MCF 10A (cell line): Measurements from ENCODE around the gene FOXN4. TPM values are rescaled to one million over a fixed set of nuclear protein-coding genes. Genes with fewer than 3 reads are reported as not detected.
"Not testable (repeated sequence)": the region's sequence is repeated elsewhere in the genome, so short reads cannot be mapped to it uniquely, and the experiment has no call there.

ENCODE experiments used
- BruUV-seq: library from RNA; stranded (reverse); fragments of 400-500 nt; replicated peaks from 2 replicates; lab custom pipeline; 2021; lab: Mats Ljungman, UMichigan
- CTCF ChIA-PET: fragments of 300-600 bp; sonication (Branson Sonifier 250); formaldehyde crosslinking; extraction: SDS; loops from one replicate; lab custom pipeline; 2021; ENCODE audit warnings: antibody characterized with exemption, inconsistent platforms; lab: Yijun Ruan, JAX
- POLR2A ChIA-PET: fragments of 300-600, 350-650 bp; sonication (Branson Sonifier 250); formaldehyde crosslinking; extraction: SDS; loops from one replicate; lab custom pipeline; 2020; ENCODE audit warnings: antibody characterized with exemption, inconsistent platforms; lab: Yijun Ruan, JAX
- DNase-seq: peaks from one replicate; pipeline ENCODE4 v3.0.0-alpha.2; 2018; ENCODE audit not compliant: unreplicated experiment
- H3K27ac Mint-ChIP-seq: one replicate; pipeline ENCODE4 v1.8.0; 2022; ENCODE audit warnings: mild to moderate bottlenecking, low read depth, mixed read lengths; ENCODE audit not compliant: unreplicated experiment
- H3K27me3 Mint-ChIP-seq: one replicate; pipeline ENCODE4 v1.8.0; 2022; ENCODE audit warnings: mixed read lengths; ENCODE audit not compliant: insufficient read depth, unreplicated experiment
- H3K36me3 Mint-ChIP-seq: one replicate; pipeline ENCODE4 v1.8.0; 2022; ENCODE audit warnings: mild to moderate bottlenecking, moderate library complexity, mixed read lengths; ENCODE audit not compliant: insufficient read depth, unreplicated experiment
- H3K4me1 Mint-ChIP-seq: one replicate; pipeline ENCODE4 v1.8.0; 2022; ENCODE audit warnings: mixed read lengths; ENCODE audit not compliant: insufficient read depth, unreplicated experiment
- H3K4me3 Mint-ChIP-seq: one replicate; pipeline ENCODE4 v1.8.0; 2022; ENCODE audit warnings: mild to moderate bottlenecking, moderate library complexity, mixed read lengths; ENCODE audit not compliant: unreplicated experiment
- H3K9me3 Mint-ChIP-seq: one replicate; pipeline ENCODE4 v1.8.0; 2022; ENCODE audit warnings: mixed read lengths; ENCODE audit not compliant: unreplicated experiment
- intact Hi-C: fragments of 100-400 bp; cut with micrococcal nuclease; formaldehyde crosslinking; loops from 2 replicates; pipeline ENCODE4 v1.14.1; 2022
- total RNA-seq: library from RNA; stranded (reverse); gene quantifications from 2 replicates; pipeline ENCODE4 v1.2.3, GENCODE V29; 2022
- TF ChIP-seq, protein P1 (sequence below): fragments of 200-600 bp; IDR thresholded peaks from one replicate; pipeline ENCODE4 v1.8.0; 2022; ENCODE audit warnings: antibody characterized with exemption, mild to moderate bottlenecking; ENCODE audit not compliant: unreplicated experiment

Gene FOXN4
- total RNA-seq, 1 experiment from 2014 or later, result not detected

- Mint-ChIP-seq H3K36me3 (no peaks in the 10 kb centered on the region), H3K9me3 (no peaks in the 10 kb centered on the region), H3K27ac (no peak overlapping the region), H3K27me3 (peaks cover 9% of the 10 kb centered on the region), H3K4me1 (no peaks in the 10 kb centered on the region), H3K4me3 (no peak overlapping the region)
- ChIA-PET POLR2A (no interaction called here), CTCF (interaction anchor here (0.6 to 1.4 kb wide), 4 partner anchors 29 to 66 kb away, joined by 3 to 6 read pairs (median 4); no protein-coding TSS in a partner anchor)
- intact Hi-C loops, result no loop called here
- TF ChIP-seq, protein P1, sequence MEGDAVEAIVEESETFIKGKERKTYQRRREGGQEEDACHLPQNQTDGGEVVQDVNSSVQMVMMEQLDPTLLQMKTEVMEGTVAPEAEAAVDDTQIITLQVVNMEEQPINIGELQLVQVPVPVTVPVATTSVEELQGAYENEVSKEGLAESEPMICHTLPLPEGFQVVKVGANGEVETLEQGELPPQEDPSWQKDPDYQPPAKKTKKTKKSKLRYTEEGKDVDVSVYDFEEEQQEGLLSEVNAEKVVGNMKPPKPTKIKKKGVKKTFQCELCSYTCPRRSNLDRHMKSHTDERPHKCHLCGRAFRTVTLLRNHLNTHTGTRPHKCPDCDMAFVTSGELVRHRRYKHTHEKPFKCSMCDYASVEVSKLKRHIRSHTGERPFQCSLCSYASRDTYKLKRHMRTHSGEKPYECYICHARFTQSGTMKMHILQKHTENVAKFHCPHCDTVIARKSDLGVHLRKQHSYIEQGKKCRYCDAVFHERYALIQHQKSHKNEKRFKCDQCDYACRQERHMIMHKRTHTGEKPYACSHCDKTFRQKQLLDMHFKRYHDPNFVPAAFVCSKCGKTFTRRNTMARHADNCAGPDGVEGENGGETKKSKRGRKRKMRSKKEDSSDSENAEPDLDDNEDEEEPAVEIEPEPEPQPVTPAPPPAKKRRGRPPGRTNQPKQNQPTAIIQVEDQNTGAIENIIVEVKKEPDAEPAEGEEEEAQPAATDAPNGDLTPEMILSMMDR, result no peak
- no peak for DNase-seq
- BruUV-seq, result no TSS peak
These were observed 22.3 kb upstream of the FOXN4 start for GRCh38 chr12:109331301-109331952.

DNA sequence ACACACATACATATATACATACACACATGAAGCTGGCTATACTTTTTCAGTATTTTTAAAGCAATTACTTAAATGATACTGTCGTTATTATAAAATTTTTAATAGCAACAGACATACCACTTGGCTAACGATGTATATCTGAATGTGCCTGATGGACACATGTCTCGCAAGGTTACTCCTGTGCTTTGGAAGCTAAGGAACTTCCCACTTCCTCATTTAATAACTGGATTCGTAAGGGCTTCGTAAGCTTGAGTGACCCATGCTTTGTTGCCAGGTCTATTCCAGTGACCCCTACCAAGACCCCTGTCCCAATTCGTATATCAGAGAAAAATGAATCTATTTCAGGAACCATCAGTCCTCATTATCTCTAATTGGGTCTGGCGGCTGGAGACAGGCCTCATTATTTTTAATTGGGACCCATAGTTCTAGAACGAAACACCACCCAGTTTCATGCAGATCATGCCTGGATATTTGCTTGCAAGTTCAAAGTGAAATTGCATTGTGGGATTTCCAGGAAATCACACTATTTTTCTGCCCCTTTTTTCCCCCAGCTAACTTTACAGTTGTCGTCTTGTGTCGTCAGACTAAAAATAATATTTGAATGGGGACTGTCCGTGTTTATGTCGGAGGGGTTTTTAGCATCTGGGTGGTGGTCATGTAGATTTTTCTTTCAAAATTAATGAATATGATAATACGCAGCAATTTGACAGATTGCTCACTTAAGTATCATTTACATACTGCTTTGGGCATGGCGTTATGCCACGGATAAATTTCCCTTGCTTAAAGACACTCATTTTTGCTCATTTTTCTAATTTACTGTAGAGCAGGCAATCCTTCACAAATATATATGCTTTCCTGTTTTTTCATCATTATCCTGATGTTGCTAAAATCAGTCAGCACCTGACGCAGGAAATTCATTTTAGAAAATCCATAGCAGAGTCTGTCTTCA lies 21.5 kb upstream of the FOXN4 start:
- no peaks in the 10 kb centered on the region for H3K4me1 Mint-ChIP-seq
- no peaks in the 10 kb centered on the region for H3K9me3 Mint-ChIP-seq
- intact Hi-C loops, result no loop called here
- no peak for DNase-seq
- no peak overlapping the region for H3K27ac Mint-ChIP-seq
- ChIA-PET POLR2A (no interaction called here), CTCF (no interaction called here)
- H3K4me3 Mint-ChIP-seq, result no peak overlapping the region
- BruUV-seq, result no TSS peak
- TF ChIP-seq, protein P1, result no peak
- H3K36me3 Mint-ChIP-seq, result no peaks in the 10 kb centered on the region
- peaks cover under 1% of the 10 kb centered on the region for H3K27me3 Mint-ChIP-seq

GRCh38 chr12:109329686-109330085 lies 20.6 kb upstream of the FOXN4 start:
- Mint-ChIP-seq H3K27me3 (peaks cover 7% of the 10 kb centered on the region), H3K9me3 (no peaks in the 10 kb centered on the region), H3K4me3 (no peak overlapping the region), H3K36me3 (no peaks in the 10 kb centered on the region), H3K27ac (no peak overlapping the region), H3K4me1 (no peaks in the 10 kb centered on the region)
- intact Hi-C loops, result no loop called here
- BruUV-seq, result no TSS peak
- ChIA-PET POLR2A (no interaction called here), CTCF (no interaction called here)
- TF ChIP-seq, protein P1, result no peak
- no peak for DNase-seq

DNA sequence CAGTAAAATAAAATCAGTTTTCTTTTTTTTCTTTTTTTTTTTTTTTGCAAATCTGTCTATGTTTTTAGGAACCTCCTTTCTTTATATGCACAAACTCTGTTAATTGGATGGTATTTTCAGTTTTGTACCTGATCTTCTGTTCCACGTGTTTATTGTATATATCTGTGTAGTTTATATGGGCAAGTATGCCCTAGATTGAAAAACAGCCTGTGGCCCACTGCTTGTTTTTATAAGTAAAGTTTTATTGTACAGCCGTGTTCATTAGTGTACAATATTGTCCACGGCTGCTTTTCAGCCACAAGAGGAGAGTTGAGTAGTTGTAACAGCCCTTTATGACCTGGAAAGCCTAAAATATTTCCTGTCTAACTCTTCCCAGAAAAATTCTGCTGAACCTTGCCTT lies 19.9 kb upstream of the FOXN4 start:
- H3K4me1 Mint-ChIP-seq, result no peaks in the 10 kb centered on the region
- no TSS peak for BruUV-seq
- ChIA-PET POLR2A (interaction anchor here (1.2 kb wide), 1 partner anchor 13 kb away, joined by 4 read pairs; no protein-coding TSS in a partner anchor), CTCF (interaction anchor here (0.6 kb wide), 2 partner anchors 17 to 31 kb away, joined by 3 read pairs; no protein-coding TSS in a partner anchor)
- H3K27ac Mint-ChIP-seq, result no peak overlapping the region
- no peaks in the 10 kb centered on the region for H3K36me3 Mint-ChIP-seq
- no peak for DNase-seq
- no peak overlapping the region for H3K4me3 Mint-ChIP-seq
- H3K27me3 Mint-ChIP-seq, result peaks cover 14% of the 10 kb centered on the region
- no peaks in the 10 kb centered on the region for H3K9me3 Mint-ChIP-seq
- TF ChIP-seq, protein P1, result no peak
- intact Hi-C loops, result no loop called here

GRCh38 chr12:109321294-109321693 lies 12.2 kb upstream of the FOXN4 start:
- H3K27me3 Mint-ChIP-seq, result peaks cover 56% of the 10 kb centered on the region
- BruUV-seq, H3K9me3 Mint-ChIP-seq, POLR2A ChIA-PET, H3K36me3 Mint-ChIP-seq, H3K27ac Mint-ChIP-seq, DNase-seq, H3K4me3 Mint-ChIP-seq, intact Hi-C loops, H3K4me1 Mint-ChIP-seq: not testable (repeated sequence)
- CTCF ChIA-PET, result interaction anchor here (0.6 to 1.0 kb wide), 4 partner anchors 24 to 484 kb away, joined by 3 to 5 read pairs (median 4); no protein-coding TSS in a partner anchor
